ENCODE results near the gene ANAPC2.

The ANAPC2 gene

GRCh38 chr9:137188490-137189296 is at the start of gene ANAPC2, which contains the start of gene SSNA1:
ANAPC2 (minus strand) TSS chr9:137188560; CDS start chr9:137188532, 28 bp downstream.
SSNA1 (plus strand) TSS chr9:137188676; CDS start chr9:137188727, 51 bp downstream.
- H3K36me3 ChIP-seq (ENCODE audit: insufficient read depth, low read length): peaks cover 61% of the 10 kb centered on the region
- H3K9me3 ChIP-seq (ENCODE audit: insufficient read depth, low read length, severe bottlenecking): no peaks in the 10 kb centered on the region
- peaks cover 48% of the 10 kb centered on the region for H3K79me2 ChIP-seq (ENCODE audit: insufficient read depth, low read length)
- peaks cover 44% of the 10 kb centered on the region for H3K4me1 ChIP-seq (ENCODE audit: insufficient read depth, low read length)
- peak within 1 kb of the TSS; percentile 84 for H2AFZ ChIP-seq (ENCODE audit: low read depth, low read length)
- H3K27ac ChIP-seq (ENCODE audit: low read length): peak within 1 kb of the TSS; percentile 94
- H3K4me2 ChIP-seq (ENCODE audit: insufficient read depth, low read length): peak within 1 kb of the TSS; percentile 88
- ATAC-seq (ENCODE audit: insufficient read depth, low read depth): peak; percentile 76
- H3K27me3 ChIP-seq (ENCODE audit: insufficient read depth, low read length, poor library complexity): no peaks in the 10 kb centered on the region
- DNase-seq: peak; percentile 87
- H4K20me1 ChIP-seq (ENCODE audit: insufficient read depth, low read length): peaks cover 39% of the 10 kb centered on the region
- peak within 1 kb of the TSS; percentile 66 to 97 for H3K4me3 ChIP-seq (ENCODE audit: low read depth in 1 of 2, low read length in 2 of 2)
- peak within 1 kb of the TSS; percentile 97 for H3K9ac ChIP-seq (ENCODE audit: low read depth, low read length)
- TF ChIP-seq CTCF (IDR thresholded peaks at IDR 0.05; ENCODE audit: borderline replicate concordance, extremely low read depth, low read length, poor library complexity, severe bottlenecking) (peak; percentile 48), EZH2 (IDR thresholded peaks at IDR 0.05; ENCODE audit: borderline replicate concordance, low read depth, low read length, severe bottlenecking) (no peak)

- Histone ChIP-seq H3K27ac (ENCODE audit: low read length) (no peak overlapping the region), H3K4me1 (ENCODE audit: insufficient read depth, low read length) (peaks cover 40% of the 10 kb centered on the region), H3K4me2 (ENCODE audit: insufficient read depth, low read length) (peak overlapping the region; percentile 52), H3K79me2 (ENCODE audit: insufficient read depth, low read length) (peaks cover 14% of the 10 kb centered on the region), H3K9ac (ENCODE audit: low read depth, low read length) (peak overlapping the region; percentile 38), H3K9me3 (ENCODE audit: insufficient read depth, low read length, severe bottlenecking) (no peaks in the 10 kb centered on the region), H3K27me3 (ENCODE audit: insufficient read depth, low read length, poor library complexity) (no peaks in the 10 kb centered on the region), H3K4me3 (ENCODE audit: low read depth in 1 of 2, low read length in 2 of 2) (no peak overlapping the region), H2AFZ (ENCODE audit: low read depth, low read length) (peak overlapping the region; percentile 8; the same call in 1 of the 2 replicates), H4K20me1 (ENCODE audit: insufficient read depth, low read length) (peaks cover 18% of the 10 kb centered on the region), H3K36me3 (ENCODE audit: insufficient read depth, low read length) (peaks cover 5% of the 10 kb centered on the region)
- ATAC-seq (ENCODE audit: insufficient read depth, low read depth): no peak
- DNase-seq: no peak
- TF ChIP-seq CTCF (IDR thresholded peaks at IDR 0.05; ENCODE audit: borderline replicate concordance, extremely low read depth, low read length, poor library complexity, severe bottlenecking) (no peak), EZH2 (IDR thresholded peaks at IDR 0.05; ENCODE audit: borderline replicate concordance, low read depth, low read length, severe bottlenecking) (no peak)
Observed at GRCh38 chr9:137236936-137237421, 48.6 kb upstream of the ANAPC2 start.

GRCh38 chr9:137236238-137236935 is 48.0 kb upstream of the ANAPC2 start:
- no peaks in the 10 kb centered on the region; the same call in 1 of the 2 replicates for H3K36me3 ChIP-seq (ENCODE audit: insufficient read depth, low read length)
- no peak overlapping the region for H3K4me3 ChIP-seq (ENCODE audit: low read depth in 1 of 2, low read length in 2 of 2)
- H3K27me3 ChIP-seq (ENCODE audit: insufficient read depth, low read length, poor library complexity): no peaks in the 10 kb centered on the region
- peaks cover 9% of the 10 kb centered on the region for H3K79me2 ChIP-seq (ENCODE audit: insufficient read depth, low read length)
- peak overlapping the region; percentile 52 for H3K4me2 ChIP-seq (ENCODE audit: insufficient read depth, low read length)
- peak overlapping the region; percentile 8; the same call in 1 of the 2 replicates for H2AFZ ChIP-seq (ENCODE audit: low read depth, low read length)
- ATAC-seq (ENCODE audit: insufficient read depth, low read depth): peak; percentile 55
- no peaks in the 10 kb centered on the region for H3K9me3 ChIP-seq (ENCODE audit: insufficient read depth, low read length, severe bottlenecking)
- H3K4me1 ChIP-seq (ENCODE audit: insufficient read depth, low read length): peaks cover 37% of the 10 kb centered on the region
- peaks cover 13% of the 10 kb centered on the region; the same call in 1 of the 2 replicates for H4K20me1 ChIP-seq (ENCODE audit: insufficient read depth, low read length)
- peak; percentile 89 for DNase-seq
- TF ChIP-seq CTCF (IDR thresholded peaks at IDR 0.05; ENCODE audit: borderline replicate concordance, extremely low read depth, low read length, poor library complexity, severe bottlenecking) (peak; percentile 98), EZH2 (IDR thresholded peaks at IDR 0.05; ENCODE audit: borderline replicate concordance, low read depth, low read length, severe bottlenecking) (no peak)
- H3K9ac ChIP-seq (ENCODE audit: low read depth, low read length): peak overlapping the region; percentile 38; the same call in 1 of the 2 replicates
- H3K27ac ChIP-seq (ENCODE audit: low read length): no peak overlapping the region

Measured in DND-41 (cell line).